HG02623 (cell line): ENCODE data around the gene ATP9B.
"Not testable (repeated sequence)": the region's sequence is repeated elsewhere in the genome, so short reads cannot be mapped to it uniquely, and the experiment has no call there.

ENCODE experiments used
- ATAC-seq: cut with Tn5 transposase; IDR thresholded peaks from one replicate; pipeline ENCODE4 v1.9.1; 2021; ENCODE audit warnings: moderate library complexity; ENCODE audit not compliant: unreplicated experiment

Gene ATP9B

GRCh38 chr18:79275461-79275860 lies 206.3 kb downstream of the ATP9B start:
- ATAC-seq, result no peak

DNA sequence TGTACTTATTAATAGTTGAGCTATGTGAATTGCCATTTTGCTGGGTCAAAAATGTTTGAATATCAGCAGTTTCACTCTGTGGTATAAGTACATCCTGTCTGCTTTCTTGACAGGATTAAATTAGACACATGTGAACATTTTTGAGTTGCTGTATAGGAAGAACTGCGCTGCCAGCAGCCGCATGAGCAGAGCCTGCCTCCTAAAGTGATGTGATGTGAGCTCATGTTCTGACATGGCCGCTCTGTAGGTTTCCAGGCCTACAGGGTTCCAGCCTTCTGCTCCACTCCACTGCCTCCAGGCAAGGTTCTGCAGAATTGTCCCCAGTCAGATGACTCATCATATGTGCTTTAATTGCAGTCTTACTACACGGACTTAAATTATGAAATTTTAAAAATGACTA lies 206.8 kb downstream of the ATP9B start:
- peak; percentile 73 for ATAC-seq

- ATAC-seq, result no peak
These were observed 209.7 kb downstream of the ATP9B start for GRCh38 chr18:79278896-79279295.

GRCh38 chr18:79283131-79283810 lies 214.1 kb downstream of the ATP9B start:
- no peak for ATAC-seq

DNA sequence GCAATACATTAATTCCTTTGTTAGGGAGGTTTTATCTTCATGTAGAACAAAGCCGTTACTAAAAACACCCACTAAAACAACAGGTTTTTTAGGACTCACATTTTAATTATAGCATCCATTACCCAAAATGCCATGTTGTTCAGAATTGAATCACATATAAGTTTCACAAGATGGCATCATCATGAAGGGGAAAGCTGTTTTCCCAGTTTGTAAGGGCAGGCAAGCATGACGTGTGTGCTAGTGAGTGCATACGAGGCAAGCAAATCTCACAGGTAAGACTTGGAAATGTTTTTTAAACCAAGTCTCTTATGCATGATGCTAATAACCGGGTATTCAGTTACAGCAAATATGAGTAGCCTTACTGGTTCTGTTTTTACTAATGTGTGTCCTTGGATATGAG lies 214.7 kb downstream of the ATP9B start:
- no peak for ATAC-seq

DNA sequence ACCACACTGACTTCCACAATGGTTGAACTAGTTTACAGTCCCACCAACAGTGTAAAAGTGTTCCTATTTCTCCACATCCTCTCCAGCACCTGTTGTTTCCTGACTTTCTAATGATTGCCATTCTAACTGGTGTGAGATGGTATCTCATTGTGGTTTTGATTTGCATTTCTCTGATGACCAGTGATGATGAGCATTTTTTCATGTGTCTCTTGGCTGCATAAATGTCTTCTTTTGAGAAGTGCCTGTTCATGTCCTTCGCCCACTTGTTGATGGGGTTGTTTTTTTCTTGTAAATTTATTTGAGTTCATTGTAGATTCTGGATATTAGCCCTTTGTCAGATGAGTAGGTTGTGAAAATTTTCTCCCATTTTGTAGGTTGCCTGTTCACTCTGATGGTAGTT lies 216.0 kb downstream of the ATP9B start:
- ATAC-seq, result not testable (repeated sequence)

GRCh38 chr18:79290409-79290808 lies 221.2 kb downstream of the ATP9B start:
- not testable (repeated sequence) for ATAC-seq

DNA sequence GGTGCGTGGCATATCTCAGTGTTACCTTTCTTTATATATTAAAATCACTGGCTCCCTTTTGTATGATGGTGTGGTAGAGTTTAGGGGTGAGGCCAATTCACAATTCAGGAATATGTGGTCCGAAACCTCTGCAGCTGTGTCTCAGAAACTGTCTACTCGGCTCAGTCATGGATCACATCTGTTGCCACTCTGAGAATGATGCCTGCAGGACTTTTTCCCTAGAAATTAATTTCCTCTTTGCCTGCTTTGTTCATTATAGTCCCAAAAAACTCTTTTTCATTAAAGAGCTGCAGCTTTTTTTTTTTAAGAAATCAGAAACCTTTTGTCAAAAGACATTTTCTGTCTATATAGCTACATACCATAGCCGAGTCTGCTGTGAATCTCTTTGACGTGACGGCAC lies 221.7 kb downstream of the ATP9B start:
- ATAC-seq, result no peak

- no peak for ATAC-seq
These were observed 225.0 kb downstream of the ATP9B start for GRCh38 chr18:79294235-79294634.

GRCh38 chr18:79299272-79299671 lies 230.1 kb downstream of the ATP9B start:
- no peak for ATAC-seq

DNA sequence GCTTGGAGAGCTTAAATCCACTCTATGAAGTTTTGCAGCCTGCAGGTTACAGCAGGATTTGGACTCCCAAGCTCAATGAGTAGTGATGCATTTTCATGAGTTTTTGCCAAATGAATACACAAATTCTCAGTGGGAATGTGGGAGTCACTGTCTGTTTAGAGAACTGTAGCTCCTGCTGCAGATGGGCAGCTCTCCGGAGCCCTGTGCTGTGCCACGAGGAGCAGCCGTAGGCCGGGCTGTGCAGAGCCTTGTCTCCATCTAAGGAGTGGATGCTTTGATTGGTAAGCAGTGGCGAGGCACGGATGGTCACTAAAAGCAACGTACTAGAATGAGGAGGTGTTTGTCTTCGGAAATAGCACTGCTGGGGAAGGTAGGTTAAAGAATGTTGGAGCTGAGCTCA lies 230.5 kb downstream of the ATP9B start:
- ATAC-seq, result no peak

GRCh38 chr18:79300413-79300812 lies 231.2 kb downstream of the ATP9B start:
- ATAC-seq, result no peak

- no peak for ATAC-seq
These were observed 232.9 kb downstream of the ATP9B start for GRCh38 chr18:79302120-79302519.

GRCh38 chr18:79305911-79306310 lies 236.7 kb downstream of the ATP9B start:
- ATAC-seq, result no peak

DNA sequence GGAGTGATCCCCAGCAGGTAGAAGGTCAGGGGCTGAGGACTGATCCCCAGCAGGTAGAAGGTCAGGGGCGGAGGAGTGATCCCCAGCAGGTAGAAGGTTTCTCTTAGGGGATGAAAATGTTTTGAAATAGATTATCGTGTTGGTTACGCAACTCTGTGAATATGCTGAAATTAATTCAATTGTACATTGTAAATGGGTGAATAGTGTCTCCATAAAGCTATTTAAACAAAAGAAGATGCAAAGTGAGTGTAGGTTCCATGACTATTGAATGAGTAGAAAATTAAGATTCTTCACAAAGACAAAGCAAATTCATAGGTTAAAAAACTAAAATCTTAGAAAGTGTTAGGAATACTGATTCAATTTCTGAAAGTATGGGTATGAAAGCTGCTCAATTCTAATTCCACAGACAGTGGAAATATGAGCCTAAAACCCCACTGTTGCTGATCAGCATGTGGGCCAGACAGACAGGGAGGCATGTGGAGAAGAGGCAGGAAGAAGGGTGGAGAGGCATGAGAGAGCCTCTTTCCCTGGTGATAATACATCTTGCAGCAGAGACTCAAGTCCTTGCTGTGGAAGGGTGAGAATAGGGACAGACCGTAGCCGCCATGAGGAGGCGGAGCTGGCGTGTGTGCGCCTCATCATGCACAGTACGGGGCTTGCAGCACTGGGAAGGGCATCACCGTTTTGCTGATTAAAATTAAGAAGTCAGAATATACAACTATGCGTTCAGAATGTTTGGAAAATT lies 240.6 kb downstream of the ATP9B start:
- ATAC-seq, result no peak

- ATAC-seq, result no peak
These were observed 245.7 kb downstream of the ATP9B start for GRCh38 chr18:79314838-79315388.

GRCh38 chr18:79315596-79315995 lies 246.4 kb downstream of the ATP9B start:
- no peak for ATAC-seq

- ATAC-seq, result no peak
These were observed 248.5 kb downstream of the ATP9B start for GRCh38 chr18:79317703-79318102.

DNA sequence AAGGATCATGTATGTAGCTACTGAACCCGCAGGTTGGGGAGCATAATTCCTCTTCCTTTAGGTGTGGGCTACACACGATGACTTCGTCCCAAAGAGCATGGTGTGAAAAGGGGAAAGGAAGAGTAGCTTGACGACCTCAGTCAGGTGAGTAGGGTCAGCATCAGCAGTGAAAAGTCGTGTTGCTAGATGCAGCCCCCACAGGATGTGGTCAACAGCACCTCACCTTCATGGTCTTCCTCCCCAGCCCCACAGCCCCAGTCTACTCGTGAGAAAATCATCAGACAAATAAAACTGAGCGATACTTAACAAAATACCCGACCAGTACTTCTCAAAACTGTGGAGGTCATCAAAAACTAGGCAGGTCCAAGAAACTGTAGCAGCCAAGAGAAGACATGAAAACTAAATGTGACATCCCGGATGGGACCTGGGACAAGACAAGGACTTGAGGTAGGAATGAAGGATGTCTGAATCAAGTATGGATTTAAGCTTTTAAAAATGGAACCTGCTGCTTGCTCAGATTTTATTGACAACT lies 249.0 kb downstream of the ATP9B start:
- no peak for ATAC-seq

DNA sequence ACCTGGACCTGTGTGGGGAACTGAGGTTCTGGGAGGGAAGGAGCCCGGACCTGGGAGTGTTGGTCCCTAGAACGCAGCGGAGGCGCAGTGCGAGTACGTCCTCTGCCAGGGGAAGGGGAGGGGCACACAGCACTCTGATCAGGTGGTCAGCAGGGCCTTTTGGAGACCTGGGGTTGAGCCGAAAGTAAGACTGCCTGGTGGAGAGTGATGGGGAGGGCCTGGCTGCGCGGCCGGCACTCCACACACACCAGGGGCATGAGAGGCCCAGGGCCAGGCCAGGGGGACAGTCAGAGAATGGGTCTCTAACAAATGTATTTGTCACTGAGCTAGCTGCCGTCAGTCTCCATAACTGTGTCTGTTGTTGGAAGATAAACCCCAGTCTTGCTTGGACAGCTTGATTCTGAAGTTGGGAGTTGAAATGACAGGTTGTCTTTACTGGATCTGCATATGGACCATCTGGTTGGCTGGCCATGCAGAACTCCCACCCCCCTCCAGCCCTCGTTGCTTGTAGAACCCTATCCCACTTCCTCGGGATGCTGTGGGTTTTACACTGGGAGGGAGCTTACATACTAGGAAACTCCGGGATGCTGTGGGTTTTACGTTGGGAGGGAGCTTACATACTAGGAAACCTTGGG lies 251.1 kb downstream of the ATP9B start:
- no peak for ATAC-seq

DNA sequence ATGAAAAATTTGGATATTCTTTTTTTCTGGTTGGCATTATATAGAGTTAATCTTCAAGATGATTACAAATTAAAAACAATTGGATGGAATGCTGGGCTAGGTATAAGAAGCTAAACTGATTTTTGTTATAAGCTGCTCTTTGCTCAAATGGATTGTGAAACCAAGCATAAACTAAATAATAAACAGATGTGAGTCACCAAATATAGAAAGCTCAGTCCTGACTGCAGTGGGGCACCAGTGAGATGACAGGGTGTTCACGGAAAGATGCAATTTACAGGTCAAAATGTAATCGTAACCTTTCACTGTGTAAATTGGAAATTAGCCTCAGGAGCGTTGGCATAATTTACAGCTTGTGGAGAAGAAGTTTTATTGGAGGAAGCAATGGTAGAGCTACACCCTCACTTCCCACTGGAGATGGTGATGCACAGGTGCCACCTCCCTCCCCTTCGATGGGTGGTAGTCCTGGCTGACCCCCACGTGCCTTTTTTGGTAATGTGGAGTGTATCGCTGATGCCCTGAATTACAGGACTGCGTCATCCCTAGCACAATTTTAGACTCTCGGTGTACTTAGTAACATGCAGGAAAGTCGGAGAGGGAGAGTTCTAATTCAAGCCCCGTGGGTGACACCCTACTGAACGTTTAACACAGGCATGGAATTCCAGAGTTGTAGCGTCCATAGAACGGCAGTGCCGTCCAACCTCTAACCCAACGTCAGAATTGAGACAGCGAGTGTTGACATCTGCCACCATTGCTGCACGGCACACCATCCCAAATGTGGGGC lies 252.6 kb downstream of the ATP9B start:
- ATAC-seq, result no peak
